Uterine smooth muscle cell (primary cell): Measurements from ENCODE around the gene AK8. TPM values are rescaled to one million over a fixed set of nuclear protein-coding genes. Genes with fewer than 3 reads are reported as not detected.

Experiments used
- total RNA-seq: library from RNA; depleted of rRNA; stranded (reverse); fragments of >200 nt; gene quantifications from 2 replicates; pipeline ENCODE4 v1.2.3, GENCODE V29; 2014

Gene AK8, protein sequence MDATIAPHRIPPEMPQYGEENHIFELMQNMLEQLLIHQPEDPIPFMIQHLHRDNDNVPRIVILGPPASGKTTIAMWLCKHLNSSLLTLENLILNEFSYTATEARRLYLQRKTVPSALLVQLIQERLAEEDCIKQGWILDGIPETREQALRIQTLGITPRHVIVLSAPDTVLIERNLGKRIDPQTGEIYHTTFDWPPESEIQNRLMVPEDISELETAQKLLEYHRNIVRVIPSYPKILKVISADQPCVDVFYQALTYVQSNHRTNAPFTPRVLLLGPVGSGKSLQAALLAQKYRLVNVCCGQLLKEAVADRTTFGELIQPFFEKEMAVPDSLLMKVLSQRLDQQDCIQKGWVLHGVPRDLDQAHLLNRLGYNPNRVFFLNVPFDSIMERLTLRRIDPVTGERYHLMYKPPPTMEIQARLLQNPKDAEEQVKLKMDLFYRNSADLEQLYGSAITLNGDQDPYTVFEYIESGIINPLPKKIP
- 0.11 and 0.75 TPM in 2 replicates for total RNA-seq

GRCh38 chr9:132877824-132878694 lies at the start of gene AK8:
TSS of gene AK8 (minus strand) at chr9:132878284. CDS start at chr9:132878255, 29 bp downstream.

DNA sequence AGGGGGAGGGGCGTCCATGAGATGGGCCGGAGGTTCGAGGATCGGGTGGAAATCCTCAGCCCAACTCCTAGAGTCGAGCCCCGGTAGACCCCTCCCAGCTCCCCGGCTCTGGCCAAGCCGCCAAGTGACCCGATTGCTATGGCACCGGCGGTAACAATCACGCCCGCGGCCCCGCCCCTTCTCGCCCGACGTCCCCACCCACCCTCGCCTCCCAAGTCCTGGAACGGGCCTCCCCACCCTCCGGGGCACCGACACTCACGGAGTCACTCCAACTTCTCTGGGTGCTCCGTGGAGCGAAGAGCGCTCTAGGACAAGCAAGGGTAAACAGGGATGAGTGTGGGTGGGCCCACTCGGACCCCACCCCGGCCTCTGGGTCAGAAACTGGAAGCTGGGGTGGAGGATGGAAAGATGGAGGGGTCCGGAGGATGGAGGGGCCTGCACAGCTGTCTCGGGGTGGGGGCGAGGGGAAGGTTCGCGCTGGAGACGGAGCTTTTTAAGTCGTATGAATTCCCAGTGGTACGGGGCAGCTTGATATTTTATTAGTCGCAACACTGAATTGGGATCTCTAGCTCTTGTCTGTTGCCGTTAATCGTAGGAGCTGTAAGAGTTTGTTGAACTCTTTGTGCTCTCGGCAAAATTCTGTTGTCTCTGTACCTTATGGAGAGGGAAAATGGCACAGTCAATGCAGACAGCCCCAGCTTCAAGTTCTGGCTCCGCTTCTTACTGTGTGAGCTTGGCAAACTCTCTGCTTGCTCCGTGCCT lies 792 bp upstream of the AK8 start, which contains the start of gene SPACA9:
Gene SPACA9 (plus strand): TSS at position 204 of the 762 bp plus-strand sequence. CDS start 5,050 bp downstream, outside the sequence.

Other genes starting within 250 kb of the AK8 start
- 13.0 and 14.4 TPM in 2 replicates for gene DDX31, start 208.3 kb downstream of the AK8 start, total RNA-seq
- 11.2 and 14.2 TPM in 2 replicates for gene GTF3C4, start 207.8 kb downstream of the AK8 start, total RNA-seq
- 2.1 and 2.6 TPM in 2 replicates for gene SPACA9, start 614 bp upstream of the AK8 start, total RNA-seq
- 46.7 and 48.6 TPM in 2 replicates for gene TSC1, start 66.3 kb upstream of the AK8 start, total RNA-seq
- gene GFI1B, start 100.4 kb upstream of the AK8 start, total RNA-seq, result not detected in 2 replicates
- 31.7 and 52.7 TPM in 2 replicates for gene GTF3C5, start 152.7 kb upstream of the AK8 start, total RNA-seq
- gene CEL, start 183.7 kb upstream of the AK8 start, total RNA-seq, result 0.12 TPM in 1 of 2 replicates, not detected in the other
- 19.3 and 22.0 TPM in 2 replicates for gene RALGDS, start 243.0 kb upstream of the AK8 start, total RNA-seq